HEK293 (cell line): ENCODE measurements around the gene GLRA3.

Experiments
- CTCF ChIA-PET: fragments of 350-600 bp; formaldehyde crosslinking; extraction: SDS; loops from one replicate; lab custom pipeline; 2021; ENCODE audit warnings: antibody characterized with exemption; lab: Yijun Ruan, JAX
- POLR2A ChIA-PET: fragments of 300-600 bp; formaldehyde crosslinking; extraction: SDS; loops from one replicate; lab custom pipeline; 2020; ENCODE audit warnings: antibody characterized with exemption, inconsistent platforms; lab: Yijun Ruan, JAX
- H3K27ac ChIP-seq: fragments of 200-500 bp; sonication (Bioruptor generic); 2 replicates; pipeline ENCODE4 v1.5.1; 2014; ENCODE audit warnings: low read depth, low read length, control low read depth, inconsistent platforms; ENCODE audit errors: extremely low read depth
- H3K36me3 ChIP-seq, 2 experiments: fragments of 200-500 bp in 1 of 2; sonication (Bioruptor generic) in 1 of 2; 1 replicate in 1 of 2; 2 replicates in 1 of 2; pipeline ENCODE4 v1.5.1; 2014 to 2017; ENCODE audit warnings: inconsistent platforms in 2 of 2, low read length in 2 of 2; ENCODE audit not compliant: control insufficient read depth in 2 of 2, insufficient read depth in 1 of 2
- H3K4me1 ChIP-seq: fragments of 200-500 bp; sonication (Bioruptor generic); 2 replicates; pipeline ENCODE4 v1.5.1; 2014; ENCODE audit warnings: mild to moderate bottlenecking, low read length, inconsistent platforms; ENCODE audit not compliant: control insufficient read depth, insufficient read depth
- H3K4me3 ChIP-seq: 2 replicates; pipeline ENCODE4 v1.5.1; 2011; ENCODE audit warnings: low read depth, mild to moderate bottlenecking, control low read depth, low read length, moderate library complexity
- H3K9me3 ChIP-seq: fragments of 200-500 bp; sonication (Bioruptor generic); 2 replicates; pipeline ENCODE4 v1.5.1; 2014; ENCODE audit warnings: low read depth, low read length, inconsistent platforms; ENCODE audit not compliant: control insufficient read depth, insufficient read depth
- INSM2 ChIP-seq: fragments of 450-650 bp; formaldehyde crosslinking; IDR thresholded peaks from 2 replicates; pipeline ENCODE4 v1.5.1; 2016; ENCODE audit warnings: missing biosample characterization, missing genetic modification characterization
- KLF10 ChIP-seq: fragments of 450-650 bp; IDR thresholded peaks from 2 replicates; pipeline ENCODE4 v1.5.1; 2018; ENCODE audit warnings: missing biosample characterization, mild to moderate bottlenecking, missing genetic modification characterization
- TRIM28 ChIP-seq: IDR thresholded peaks from 2 replicates; pipeline ENCODE4 v1.6.1; 2011; ENCODE audit warnings: low read length, control low read depth, borderline replicate concordance
- WT1 ChIP-seq: fragments of 450-650 bp; formaldehyde crosslinking; IDR thresholded peaks from 2 replicates; pipeline ENCODE4 v1.5.1; 2016; ENCODE audit warnings: missing biosample characterization, missing genetic modification characterization
- ZNF155 ChIP-seq: fragments of 450-650 bp; formaldehyde crosslinking; IDR thresholded peaks from 2 replicates; pipeline ENCODE4 v1.5.1; 2016; ENCODE audit warnings: missing biosample characterization, missing genetic modification characterization
- ZNF157 ChIP-seq: fragments of 450-650 bp; formaldehyde crosslinking; IDR thresholded peaks from 2 replicates; pipeline ENCODE4 v1.5.1; 2016; ENCODE audit warnings: missing biosample characterization, missing genetic modification characterization
- ZNF16 ChIP-seq: fragments of 450-650 bp; formaldehyde crosslinking; IDR thresholded peaks from 2 replicates; pipeline ENCODE4 v1.5.1; 2016; ENCODE audit warnings: low read depth, missing biosample characterization, missing genetic modification characterization
- ZNF174 ChIP-seq: fragments of 450-650 bp; formaldehyde crosslinking; IDR thresholded peaks from 2 replicates; pipeline ENCODE4 v1.5.0; 2017; ENCODE audit warnings: missing biosample characterization, mild to moderate bottlenecking, missing genetic modification characterization
- ZNF366 ChIP-seq: fragments of 450-650 bp; formaldehyde crosslinking; conservative IDR thresholded peaks from 2 replicates; pipeline ENCODE4 v1.5.1; 2016; ENCODE audit warnings: missing biosample characterization, missing genetic modification characterization
- ZNF48 ChIP-seq: fragments of 450-650 bp; formaldehyde crosslinking; IDR thresholded peaks from 2 replicates; pipeline ENCODE4 v1.5.1; 2016; ENCODE audit warnings: missing biosample characterization, missing genetic modification characterization
- ZNF501 ChIP-seq: fragments of 450-650 bp; formaldehyde crosslinking; IDR thresholded peaks from 2 replicates; pipeline ENCODE4 v1.5.1; 2016; ENCODE audit warnings: missing biosample characterization, missing genetic modification characterization
- ZNF548 ChIP-seq: fragments of 450-650 bp; formaldehyde crosslinking; IDR thresholded peaks from 2 replicates; pipeline ENCODE4 v1.5.1; 2016; ENCODE audit warnings: missing biosample characterization, missing genetic modification characterization
- ZNF654 ChIP-seq: fragments of 450-650 bp; formaldehyde crosslinking; IDR thresholded peaks from 2 replicates; pipeline ENCODE4 v1.5.1; 2016; ENCODE audit warnings: low read depth, missing biosample characterization, missing genetic modification characterization
- ZNF658 ChIP-seq: fragments of 450-650 bp; formaldehyde crosslinking; IDR thresholded peaks from 2 replicates; pipeline ENCODE4; 2016; ENCODE audit warnings: missing biosample characterization, missing genetic modification characterization
- TF ChIP-seq, protein P1 (sequence below): fragments of 450-650 bp; formaldehyde crosslinking; IDR thresholded peaks from 2 replicates; pipeline ENCODE4 v1.5.1; 2016; ENCODE audit warnings: missing biosample characterization, missing genetic modification characterization
- TF ChIP-seq, protein P2 (sequence below): fragments of 450-650 bp; formaldehyde crosslinking; IDR thresholded peaks from 2 replicates; pipeline ENCODE4 v1.5.1; 2016; ENCODE audit warnings: missing biosample characterization, missing genetic modification characterization
- TF ChIP-seq, protein P3 (sequence below): fragments of 450-650 bp; formaldehyde crosslinking; IDR thresholded peaks from 2 replicates; pipeline ENCODE4 v1.5.1; 2016; ENCODE audit warnings: missing biosample characterization, missing genetic modification characterization, borderline replicate concordance
- TF ChIP-seq, protein P4 (sequence below): fragments of 450-650 bp; formaldehyde crosslinking; IDR thresholded peaks from 2 replicates; pipeline ENCODE4 v1.5.1; 2016; ENCODE audit warnings: missing biosample characterization, missing genetic modification characterization
- TF ChIP-seq, protein P5 (sequence below): fragments of 450-650 bp; formaldehyde crosslinking; IDR thresholded peaks from 2 replicates; pipeline ENCODE4; 2016; ENCODE audit warnings: missing biosample characterization, missing genetic modification characterization

GLRA3 gene

DNA sequence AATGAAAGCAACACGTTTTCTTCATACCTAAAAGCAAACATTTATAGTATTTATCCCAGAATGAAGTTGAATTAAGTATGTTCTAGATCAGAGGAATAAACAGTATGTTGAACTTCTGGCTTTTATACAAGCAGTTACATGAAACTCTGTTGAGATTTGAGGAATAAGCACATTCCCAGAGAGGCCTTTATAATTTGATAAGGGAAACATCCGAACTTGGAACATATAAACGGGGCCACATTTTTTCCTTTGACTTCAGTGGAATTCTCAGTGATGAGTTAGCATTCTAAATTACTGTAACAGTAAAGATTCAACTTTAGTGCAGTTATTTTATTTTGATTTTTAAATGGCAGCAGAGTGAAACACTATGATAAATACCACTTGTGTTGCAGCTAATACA is 119.5 kb downstream of the GLRA3 start (continued):
- TF ChIP-seq, protein P1, sequence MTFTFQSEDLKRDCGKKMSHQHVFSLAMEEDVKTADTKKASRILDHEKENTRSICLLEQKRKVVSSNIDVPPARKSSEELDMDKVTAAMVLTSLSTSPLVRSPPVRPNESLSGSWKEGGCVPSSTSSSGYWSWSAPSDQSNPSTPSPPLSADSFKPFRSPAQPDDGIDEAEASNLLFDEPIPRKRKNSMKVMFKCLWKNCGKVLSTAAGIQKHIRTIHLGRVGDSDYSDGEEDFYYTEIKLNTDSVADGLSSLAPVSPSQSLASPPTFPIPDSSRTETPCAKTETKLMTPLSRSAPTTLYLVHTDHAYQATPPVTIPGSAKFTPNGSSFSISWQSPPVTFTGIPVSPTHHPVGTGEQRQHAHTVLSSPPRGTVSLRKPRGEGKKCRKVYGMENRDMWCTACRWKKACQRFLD: no peak
- no peak for TF ChIP-seq ZNF366 (tag by site-specific recombination)
- TF ChIP-seq ZNF16: no peak
- TF ChIP-seq, protein P2, sequence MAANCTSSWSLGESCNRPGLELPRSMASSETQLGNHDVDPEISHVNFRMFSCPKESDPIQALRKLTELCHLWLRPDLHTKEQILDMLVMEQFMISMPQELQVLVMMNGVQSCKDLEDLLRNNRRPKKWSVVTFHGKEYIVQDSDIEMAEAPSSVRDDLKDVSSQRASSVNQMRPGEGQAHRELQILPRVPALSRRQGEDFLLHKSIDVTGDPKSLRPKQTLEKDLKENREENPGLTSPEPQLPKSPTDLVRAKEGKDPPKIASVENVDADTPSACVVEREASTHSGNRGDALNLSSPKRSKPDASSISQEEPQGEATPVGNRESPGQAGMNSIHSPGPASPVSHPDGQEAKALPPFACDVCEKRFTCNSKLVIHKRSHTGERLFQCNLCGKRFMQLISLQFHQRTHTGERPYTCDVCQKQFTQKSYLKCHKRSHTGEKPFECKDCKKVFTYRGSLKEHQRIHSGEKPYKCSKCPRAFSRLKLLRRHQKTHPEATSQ (tag by site-specific recombination): no peak
- TF ChIP-seq TRIM28: no peak
- TF ChIP-seq ZNF157 (tag by site-specific recombination): no peak
- TF ChIP-seq KLF10 (tag by site-specific recombination): no peak

- Histone ChIP-seq H3K36me3 (no peaks in the 10 kb centered on the region), H3K27ac (no peak overlapping the region), H3K4me3 (no peak overlapping the region), H3K4me1 (no peaks in the 10 kb centered on the region), H3K9me3 (no peaks in the 10 kb centered on the region)
- ChIA-PET POLR2A (no interaction called here), CTCF (interaction anchor here (0.7 kb wide), 1 partner anchor 27 kb away, joined by 4 read pairs; no protein-coding TSS in a partner anchor)
- TF ChIP-seq ZNF548 (tag by site-specific recombination): no peak
- no peak for TF ChIP-seq ZNF174 (tag by site-specific recombination)
Measured at GRCh38 chr4:174708381-174708780, 120.7 kb downstream of the GLRA3 start.

GRCh38 chr4:174707902-174708301 is 121.1 kb downstream of the GLRA3 start:
- TF ChIP-seq, protein P3, sequence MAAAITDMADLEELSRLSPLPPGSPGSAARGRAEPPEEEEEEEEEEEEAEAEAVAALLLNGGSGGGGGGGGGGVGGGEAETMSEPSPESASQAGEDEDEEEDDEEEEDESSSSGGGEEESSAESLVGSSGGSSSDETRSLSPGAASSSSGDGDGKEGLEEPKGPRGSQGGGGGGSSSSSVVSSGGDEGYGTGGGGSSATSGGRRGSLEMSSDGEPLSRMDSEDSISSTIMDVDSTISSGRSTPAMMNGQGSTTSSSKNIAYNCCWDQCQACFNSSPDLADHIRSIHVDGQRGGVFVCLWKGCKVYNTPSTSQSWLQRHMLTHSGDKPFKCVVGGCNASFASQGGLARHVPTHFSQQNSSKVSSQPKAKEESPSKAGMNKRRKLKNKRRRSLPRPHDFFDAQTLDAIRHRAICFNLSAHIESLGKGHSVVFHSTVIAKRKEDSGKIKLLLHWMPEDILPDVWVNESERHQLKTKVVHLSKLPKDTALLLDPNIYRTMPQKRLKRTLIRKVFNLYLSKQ (tag by site-specific recombination): no peak
- Histone ChIP-seq H3K9me3 (no peaks in the 10 kb centered on the region), H3K4me3 (no peak overlapping the region), H3K27ac (no peak overlapping the region), H3K4me1 (no peaks in the 10 kb centered on the region), H3K36me3 (no peaks in the 10 kb centered on the region)
- CTCF ChIA-PET: interaction anchor here (0.7 kb wide), 1 partner anchor 26 kb away, joined by 4 read pairs; no protein-coding TSS in a partner anchor
- POLR2A ChIA-PET: no interaction called here

GRCh38 chr4:174707051-174707676 is 121.9 kb downstream of the GLRA3 start:
- Histone ChIP-seq H3K27ac (no peak overlapping the region), H3K4me3 (no peak overlapping the region), H3K36me3 (no peaks in the 10 kb centered on the region), H3K9me3 (no peaks in the 10 kb centered on the region), H3K4me1 (no peaks in the 10 kb centered on the region)
- POLR2A ChIA-PET: no interaction called here
- CTCF ChIA-PET: interaction anchor here (0.6 kb wide), 1 partner anchor 13 kb away, joined by 4 read pairs; no protein-coding TSS in a partner anchor
- no peak for TF ChIP-seq WT1 (tag by site-specific recombination)
- TF ChIP-seq, protein P4, sequence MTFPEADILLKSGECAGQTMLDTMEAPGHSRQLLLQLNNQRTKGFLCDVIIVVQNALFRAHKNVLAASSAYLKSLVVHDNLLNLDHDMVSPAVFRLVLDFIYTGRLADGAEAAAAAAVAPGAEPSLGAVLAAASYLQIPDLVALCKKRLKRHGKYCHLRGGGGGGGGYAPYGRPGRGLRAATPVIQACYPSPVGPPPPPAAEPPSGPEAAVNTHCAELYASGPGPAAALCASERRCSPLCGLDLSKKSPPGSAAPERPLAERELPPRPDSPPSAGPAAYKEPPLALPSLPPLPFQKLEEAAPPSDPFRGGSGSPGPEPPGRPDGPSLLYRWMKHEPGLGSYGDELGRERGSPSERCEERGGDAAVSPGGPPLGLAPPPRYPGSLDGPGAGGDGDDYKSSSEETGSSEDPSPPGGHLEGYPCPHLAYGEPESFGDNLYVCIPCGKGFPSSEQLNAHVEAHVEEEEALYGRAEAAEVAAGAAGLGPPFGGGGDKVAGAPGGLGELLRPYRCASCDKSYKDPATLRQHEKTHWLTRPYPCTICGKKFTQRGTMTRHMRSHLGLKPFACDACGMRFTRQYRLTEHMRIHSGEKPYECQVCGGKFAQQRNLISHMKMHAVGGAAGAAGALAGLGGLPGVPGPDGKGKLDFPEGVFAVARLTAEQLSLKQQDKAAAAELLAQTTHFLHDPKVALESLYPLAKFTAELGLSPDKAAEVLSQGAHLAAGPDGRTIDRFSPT (tag by site-specific recombination): no peak
- TF ChIP-seq ZNF155 (tag by site-specific recombination): no peak
- TF ChIP-seq TRIM28: no peak
- TF ChIP-seq, protein P5, sequence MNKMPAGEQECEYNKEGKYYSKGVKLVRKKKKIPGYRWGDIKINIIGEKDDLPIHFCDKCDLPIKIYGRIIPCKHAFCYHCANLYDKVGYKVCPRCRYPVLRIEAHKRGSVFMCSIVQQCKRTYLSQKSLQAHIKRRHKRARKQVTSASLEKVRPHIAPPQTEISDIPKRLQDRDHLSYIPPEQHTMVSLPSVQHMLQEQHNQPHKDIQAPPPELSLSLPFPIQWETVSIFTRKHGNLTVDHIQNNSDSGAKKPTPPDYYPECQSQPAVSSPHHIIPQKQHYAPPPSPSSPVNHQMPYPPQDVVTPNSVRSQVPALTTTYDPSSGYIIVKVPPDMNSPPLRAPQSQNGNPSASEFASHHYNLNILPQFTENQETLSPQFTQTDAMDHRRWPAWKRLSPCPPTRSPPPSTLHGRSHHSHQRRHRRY (tag by site-specific recombination): no peak
- no peak for TF ChIP-seq ZNF501
- TF ChIP-seq INSM2: no peak
- no peak for TF ChIP-seq ZNF48 (tag by site-specific recombination)
- no peak for TF ChIP-seq ZNF658 (tag by site-specific recombination)
- no peak for TF ChIP-seq ZNF654 (tag by site-specific recombination)
